ENCODE results near the gene SRF.
A peak's percentile ranks its signal among the peaks of the same experiment; 100 is the strongest.
"Not testable (repeated sequence)": the region's sequence is repeated elsewhere in the genome, so short reads cannot be mapped to it uniquely, and the experiment has no call there.

The SRF gene

DNA sequence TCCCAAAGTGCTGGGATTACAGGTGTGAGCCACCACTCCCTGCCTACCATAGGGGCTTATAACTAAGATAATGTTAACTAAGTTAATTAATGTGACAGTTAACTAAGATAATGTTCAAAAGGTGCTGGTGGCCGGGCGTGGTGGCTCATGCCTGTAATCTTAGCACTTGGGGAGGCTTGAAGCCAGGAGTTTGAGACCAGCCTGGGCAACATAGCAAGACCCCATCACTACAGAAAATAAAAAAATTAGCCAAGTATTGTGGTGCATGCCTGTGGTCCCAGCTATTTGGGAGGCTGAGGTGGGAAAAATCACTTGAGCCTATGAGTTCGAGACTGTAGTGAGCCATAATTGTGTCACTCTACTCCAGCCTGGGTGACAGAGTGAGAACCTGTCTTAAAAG is 32.8 kb upstream of the SRF start:
- H3K9me3 Mint-ChIP-seq, result no peaks in the 10 kb centered on the region
- H3K4me1 Mint-ChIP-seq, result peaks cover 20% of the 10 kb centered on the region
- DNase-seq, result no peak
- H3K27me3 Mint-ChIP-seq (ENCODE audit: low read depth, poor library complexity), result no peaks in the 10 kb centered on the region
- TF ChIP-seq, protein P1, sequence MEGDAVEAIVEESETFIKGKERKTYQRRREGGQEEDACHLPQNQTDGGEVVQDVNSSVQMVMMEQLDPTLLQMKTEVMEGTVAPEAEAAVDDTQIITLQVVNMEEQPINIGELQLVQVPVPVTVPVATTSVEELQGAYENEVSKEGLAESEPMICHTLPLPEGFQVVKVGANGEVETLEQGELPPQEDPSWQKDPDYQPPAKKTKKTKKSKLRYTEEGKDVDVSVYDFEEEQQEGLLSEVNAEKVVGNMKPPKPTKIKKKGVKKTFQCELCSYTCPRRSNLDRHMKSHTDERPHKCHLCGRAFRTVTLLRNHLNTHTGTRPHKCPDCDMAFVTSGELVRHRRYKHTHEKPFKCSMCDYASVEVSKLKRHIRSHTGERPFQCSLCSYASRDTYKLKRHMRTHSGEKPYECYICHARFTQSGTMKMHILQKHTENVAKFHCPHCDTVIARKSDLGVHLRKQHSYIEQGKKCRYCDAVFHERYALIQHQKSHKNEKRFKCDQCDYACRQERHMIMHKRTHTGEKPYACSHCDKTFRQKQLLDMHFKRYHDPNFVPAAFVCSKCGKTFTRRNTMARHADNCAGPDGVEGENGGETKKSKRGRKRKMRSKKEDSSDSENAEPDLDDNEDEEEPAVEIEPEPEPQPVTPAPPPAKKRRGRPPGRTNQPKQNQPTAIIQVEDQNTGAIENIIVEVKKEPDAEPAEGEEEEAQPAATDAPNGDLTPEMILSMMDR (IDR thresholded peaks at IDR 0.05), result no peak
- peaks cover 20% of the 10 kb centered on the region for H3K36me3 Mint-ChIP-seq (ENCODE audit: low read depth)
- H3K27ac Mint-ChIP-seq, result no peak overlapping the region
- H3K4me3 Mint-ChIP-seq, result no peak overlapping the region

- H3K27me3 Mint-ChIP-seq (ENCODE audit: low read depth, poor library complexity); H3K4me3 Mint-ChIP-seq; H3K9me3 Mint-ChIP-seq; DNase-seq: not testable (repeated sequence)
- peak overlapping the region; percentile 83 for H3K27ac Mint-ChIP-seq
- H3K4me1 Mint-ChIP-seq, result peaks cover 28% of the 10 kb centered on the region
- H3K36me3 Mint-ChIP-seq (ENCODE audit: low read depth), result peaks cover 15% of the 10 kb centered on the region
Measured at GRCh38 chr6:43139973-43140372, 31.1 kb upstream of the SRF start.

DNA sequence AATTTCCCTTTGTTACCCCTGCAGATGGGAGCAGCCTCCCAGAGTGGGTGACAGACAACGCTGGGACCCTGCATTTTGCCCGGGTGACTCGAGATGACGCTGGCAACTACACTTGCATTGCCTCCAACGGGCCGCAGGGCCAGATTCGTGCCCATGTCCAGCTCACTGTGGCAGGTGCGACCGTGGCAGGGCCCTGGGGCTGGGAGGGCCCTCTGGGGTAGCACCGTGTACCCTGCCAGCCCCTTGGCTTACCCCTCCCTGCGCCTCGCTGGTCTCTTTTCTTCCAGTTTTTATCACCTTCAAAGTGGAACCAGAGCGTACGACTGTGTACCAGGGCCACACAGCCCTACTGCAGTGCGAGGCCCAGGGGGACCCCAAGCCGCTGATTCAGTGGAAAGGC is 29.4 kb upstream of the SRF start:
- Mint-ChIP-seq H3K36me3 (ENCODE audit: low read depth) (peaks cover 26% of the 10 kb centered on the region), H3K4me3 (no peak overlapping the region), H3K9me3 (no peaks in the 10 kb centered on the region), H3K27me3 (ENCODE audit: low read depth, poor library complexity) (no peaks in the 10 kb centered on the region), H3K4me1 (peaks cover 28% of the 10 kb centered on the region), H3K27ac (no peak overlapping the region)
- DNase-seq, result no peak
- TF ChIP-seq, protein P1 (IDR thresholded peaks at IDR 0.05), result no peak

- H3K4me1 Mint-ChIP-seq, result peaks cover 28% of the 10 kb centered on the region
- no peaks in the 10 kb centered on the region for H3K27me3 Mint-ChIP-seq (ENCODE audit: low read depth, poor library complexity)
- no peaks in the 10 kb centered on the region for H3K9me3 Mint-ChIP-seq
- no peak for DNase-seq
- TF ChIP-seq, protein P1 (IDR thresholded peaks at IDR 0.05), result no peak
- no peak overlapping the region for H3K4me3 Mint-ChIP-seq
- H3K36me3 Mint-ChIP-seq (ENCODE audit: low read depth), result peaks cover 23% of the 10 kb centered on the region
- H3K27ac Mint-ChIP-seq, result peak overlapping the region; percentile 80
Measured at GRCh38 chr6:43142101-43142500, 29.0 kb upstream of the SRF start.

DNA sequence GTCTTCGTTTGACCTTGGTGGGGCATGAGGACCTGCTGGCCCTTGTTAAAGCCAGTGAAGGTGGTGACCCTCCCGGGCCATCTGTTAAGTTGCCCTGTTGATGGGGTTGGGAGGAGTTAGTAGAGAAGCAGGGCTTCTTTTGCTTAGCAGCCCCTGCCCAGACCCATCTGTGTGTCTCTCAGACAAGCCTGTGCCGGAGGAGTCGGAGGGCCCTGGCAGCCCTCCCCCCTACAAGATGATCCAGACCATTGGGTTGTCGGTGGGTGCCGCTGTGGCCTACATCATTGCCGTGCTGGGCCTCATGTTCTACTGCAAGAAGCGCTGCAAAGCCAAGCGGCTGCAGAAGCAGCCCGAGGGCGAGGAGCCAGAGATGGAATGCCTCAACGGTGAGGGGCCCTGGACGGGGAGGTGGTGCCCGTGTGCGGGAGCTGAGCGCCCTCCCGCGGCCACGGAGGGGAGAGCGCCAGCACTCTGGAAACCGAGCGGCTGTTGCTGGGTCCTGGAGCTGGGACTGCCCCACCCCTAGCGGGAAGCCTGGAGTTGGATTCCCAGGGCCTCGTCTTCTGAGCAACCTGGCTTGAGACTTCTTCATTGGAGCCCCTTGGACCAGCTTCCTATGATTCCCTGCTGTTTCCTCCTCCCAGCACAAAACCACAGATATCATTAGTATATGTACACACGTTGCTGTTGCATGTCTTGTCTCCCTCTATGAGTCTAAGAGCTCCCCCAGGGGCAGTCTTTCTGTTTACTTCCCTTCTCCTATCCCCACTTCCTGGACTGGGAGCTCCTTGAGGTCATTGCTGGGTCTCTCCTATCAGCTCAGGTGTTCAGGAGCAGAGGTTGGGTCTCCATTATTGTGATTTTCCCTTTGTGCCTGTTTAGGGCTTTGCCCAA is 27.6 kb upstream of the SRF start:
- H3K4me3 Mint-ChIP-seq, result no peak overlapping the region
- H3K27me3 Mint-ChIP-seq (ENCODE audit: low read depth, poor library complexity), result no peaks in the 10 kb centered on the region
- peak overlapping the region; percentile 9 for H3K27ac Mint-ChIP-seq
- TF ChIP-seq, protein P1 (IDR thresholded peaks at IDR 0.05), result peak; percentile 96
- no peaks in the 10 kb centered on the region for H3K9me3 Mint-ChIP-seq
- H3K36me3 Mint-ChIP-seq (ENCODE audit: low read depth), result peaks cover 23% of the 10 kb centered on the region
- DNase-seq, result peak; percentile 87
- H3K4me1 Mint-ChIP-seq, result peaks cover 28% of the 10 kb centered on the region

GRCh38 chr6:43144879-43145278 is 26.2 kb upstream of the SRF start:
- H3K36me3 Mint-ChIP-seq (ENCODE audit: low read depth), result peaks cover 20% of the 10 kb centered on the region
- H3K27me3 Mint-ChIP-seq (ENCODE audit: low read depth, poor library complexity), result no peaks in the 10 kb centered on the region
- H3K4me3 Mint-ChIP-seq, result no peak overlapping the region
- peaks cover 28% of the 10 kb centered on the region for H3K4me1 Mint-ChIP-seq
- H3K9me3 Mint-ChIP-seq, result no peaks in the 10 kb centered on the region
- peak overlapping the region; percentile 51 for H3K27ac Mint-ChIP-seq
- TF ChIP-seq, protein P1 (IDR thresholded peaks at IDR 0.05), result no peak
- DNase-seq, result no peak

All from nephron progenitor cell (in vitro differentiated cells).